IMR-90 (cell line): ENCODE measurements around the gene CCDC117.

Source experiments
- CEBPB ChIP-seq: IDR thresholded peaks from 2 replicates; pipeline ENCODE4 v1.6.1; 2012; ENCODE audit warnings: low read depth, low read length, improper control_type of control experiment
- CTCF ChIP-seq: conservative IDR thresholded peaks from 2 replicates; pipeline ENCODE4 v1.5.1; 2012; ENCODE audit warnings: mild to moderate bottlenecking, low read depth, low read length, improper control_type of control experiment

GRCh38 chr22:28737701-28738100 is 34.8 kb upstream of the CCDC117 start:
- TF ChIP-seq CTCF (no peak), CEBPB (no peak)
